Caki2 (cell line): Measurements from ENCODE around the gene IFNG-AS1. TPM values are rescaled to one million over a fixed set of nuclear protein-coding genes. Genes with fewer than 3 reads are reported as not detected.

Source experiments
- DNase-seq: peaks from one replicate; pipeline ENCODE4 v3.0.0-alpha.2; 2015; ENCODE audit warnings: low read depth
- in situ Hi-C: cut with HindIII; loops from 2 replicates; pipeline ENCODE4 v1.10.0; 2016; ENCODE audit warnings: low sequenced_read_pairs, low pct_unique_long_range_greater_than_20kb, mixed read lengths
- total RNA-seq: library from RNA; depleted of rRNA; stranded (reverse); fragments of >200 nt; shearing (Covaris generic); gene quantifications from 2 replicates; pipeline ENCODE4 v1.2.3, GENCODE V29; 2014; ENCODE audit warnings: low replicate concordance

IFNG-AS1 gene
- total RNA-seq, 1 experiment from 2014 or later = not detected

DNA sequence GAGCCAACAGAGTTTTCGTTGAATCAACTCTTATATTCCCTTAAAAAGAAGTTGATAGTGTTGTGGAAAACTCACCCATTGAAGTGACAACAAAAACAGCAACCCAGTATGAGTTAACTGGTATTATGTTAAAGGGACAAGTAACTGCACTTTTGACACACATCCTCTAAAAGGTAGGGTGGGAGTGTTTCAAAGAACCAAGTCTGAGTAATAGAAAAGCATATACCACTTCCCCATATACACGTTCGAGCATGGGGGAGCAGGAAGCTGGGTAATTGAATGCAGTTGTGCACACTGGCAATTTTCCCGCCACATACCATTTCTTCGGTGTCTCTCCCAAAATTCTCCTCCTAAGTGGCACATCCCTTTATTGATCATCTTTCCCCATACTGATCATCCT lies 31.5 kb downstream of the IFNG-AS1 start:
- DNase-seq = no peak
- in situ Hi-C loops = no loop called here

GRCh38 chr12:68028647-68029046 lies 39.4 kb downstream of the IFNG-AS1 start:
- DNase-seq = no peak

GRCh38 chr12:68030248-68030647 lies 41.0 kb downstream of the IFNG-AS1 start:
- in situ Hi-C loops = no loop called here
- DNase-seq = no peak

More at GRCh38 chr12:68028647-68029046, 39.4 kb downstream of the IFNG-AS1 start:
- in situ Hi-C loops = no loop called here

- in situ Hi-C loops = no loop called here
- no peak for DNase-seq
Observed at GRCh38 chr12:68031174-68031573, 41.9 kb downstream of the IFNG-AS1 start.

DNA sequence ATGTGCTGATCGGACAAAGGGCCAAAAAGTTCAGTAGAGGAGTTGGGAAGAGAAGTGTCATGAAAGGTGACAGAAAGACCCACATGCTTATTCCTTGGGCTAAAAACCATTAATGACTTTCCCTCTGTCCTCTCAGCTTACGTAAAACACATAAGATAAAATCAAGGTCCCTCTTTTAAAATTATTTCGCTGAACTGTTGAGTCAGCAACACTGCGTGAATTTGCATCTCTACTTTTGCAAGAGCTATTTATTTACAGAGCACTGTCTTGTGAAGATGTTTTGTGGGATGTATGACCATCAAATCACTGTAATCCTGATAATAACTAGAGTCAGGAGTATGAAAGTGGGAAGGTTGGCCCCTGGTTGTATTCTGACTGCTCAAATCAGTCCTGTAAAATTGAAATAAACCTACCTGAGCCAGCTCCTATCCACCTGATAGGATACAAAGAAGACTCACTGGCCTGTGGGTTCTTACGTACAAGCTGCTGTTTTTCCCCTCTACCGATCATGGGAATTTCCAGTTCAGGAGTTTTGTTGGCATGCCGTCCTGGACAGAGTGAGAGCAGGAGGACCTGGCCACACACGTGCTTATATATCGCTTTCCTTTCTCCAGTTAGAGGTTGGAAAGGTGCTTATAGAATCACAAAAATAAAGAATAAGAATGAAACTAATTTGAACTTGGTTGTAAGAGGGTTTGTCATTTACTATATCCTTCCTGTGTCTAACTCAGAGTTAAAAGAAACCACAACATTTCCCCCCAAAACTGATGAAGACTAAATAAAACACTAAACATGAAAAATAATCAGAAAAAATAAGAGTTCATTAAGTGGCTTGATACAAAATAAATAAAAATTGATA lies 42.9 kb downstream of the IFNG-AS1 start:
- in situ Hi-C loops = no loop called here
- DNase-seq = peak; percentile 35

DNA sequence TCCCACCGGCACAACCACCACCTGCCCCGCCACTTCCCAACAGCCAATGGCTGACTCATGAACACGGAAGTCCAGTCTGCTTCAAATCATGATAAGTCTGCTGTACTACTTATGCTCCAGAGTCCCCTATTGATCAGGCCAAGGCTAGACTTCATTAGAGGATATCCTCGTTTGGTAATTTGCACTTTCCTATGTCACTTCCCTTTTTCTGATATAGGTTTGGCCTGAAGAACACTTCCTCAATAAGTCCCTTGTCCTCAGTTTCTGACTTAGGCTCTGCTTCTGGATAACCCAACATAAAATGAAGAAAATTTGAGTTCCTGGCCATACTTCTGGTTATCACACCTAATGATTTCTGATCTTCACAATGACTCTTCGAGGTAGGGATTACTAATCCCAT lies 45.3 kb downstream of the IFNG-AS1 start:
- in situ Hi-C loops = no loop called here
- no peak for DNase-seq

GRCh38 chr12:68036642-68037041 lies 47.4 kb downstream of the IFNG-AS1 start:
- no peak for DNase-seq
- in situ Hi-C loops = no loop called here

DNA sequence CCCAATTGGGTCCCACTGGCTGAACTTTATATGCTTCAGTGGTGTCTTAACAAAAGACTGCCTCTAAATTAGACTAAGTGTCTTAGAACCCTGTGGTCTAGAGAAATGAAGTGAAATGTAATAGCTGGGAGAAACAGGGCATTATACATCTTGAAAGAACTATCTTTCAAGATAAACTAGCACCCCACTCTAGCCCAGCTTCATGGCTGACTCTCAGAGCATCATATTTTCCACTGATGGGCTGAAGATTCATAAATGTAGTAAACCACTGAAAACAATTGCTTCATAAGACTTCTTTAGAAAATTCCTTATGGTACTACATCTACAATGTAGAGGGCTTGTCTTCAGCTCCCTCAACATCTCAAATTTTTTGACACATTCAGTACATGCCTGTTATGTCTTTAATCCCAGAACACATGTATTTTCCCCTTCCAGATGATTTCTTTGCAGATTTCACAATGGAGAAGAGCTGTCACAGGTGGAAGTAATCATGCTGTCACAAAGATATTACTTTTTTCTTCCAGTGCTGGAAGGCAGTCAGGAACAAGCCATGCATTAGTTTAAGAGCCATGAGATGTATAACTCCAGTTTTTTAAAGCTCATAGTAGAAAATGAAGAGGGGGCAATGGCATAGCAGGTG lies 48.5 kb downstream of the IFNG-AS1 start:
- in situ Hi-C loops = no loop called here
- DNase-seq = no peak

DNA sequence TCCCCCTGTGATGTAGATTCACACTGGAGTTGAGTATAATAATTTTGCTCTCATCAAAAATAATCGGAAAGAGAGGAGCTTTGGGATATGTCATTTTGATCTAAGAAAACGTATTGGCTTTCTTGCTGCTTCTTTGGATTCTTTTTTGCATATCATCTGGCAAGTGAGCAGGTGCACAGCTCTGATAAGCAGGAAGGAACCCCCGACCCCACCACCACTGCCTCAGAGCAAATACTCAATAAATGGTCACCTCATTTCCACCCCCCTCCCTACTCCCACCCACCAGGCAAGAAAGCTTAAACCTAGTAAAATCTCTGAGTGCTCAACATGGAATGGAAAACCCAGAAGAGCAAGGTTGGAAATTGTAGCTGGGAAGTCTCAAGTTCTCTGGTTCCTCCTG lies 49.4 kb downstream of the IFNG-AS1 start:
- in situ Hi-C loops = no loop called here
- DNase-seq = no peak

GRCh38 chr12:68040450-68041075 lies 51.3 kb downstream of the IFNG-AS1 start:
- in situ Hi-C loops = no loop called here
- DNase-seq = peak; percentile 80

GRCh38 chr12:68042212-68042699 lies 53.0 kb downstream of the IFNG-AS1 start:
- in situ Hi-C loops = no loop called here

DNA sequence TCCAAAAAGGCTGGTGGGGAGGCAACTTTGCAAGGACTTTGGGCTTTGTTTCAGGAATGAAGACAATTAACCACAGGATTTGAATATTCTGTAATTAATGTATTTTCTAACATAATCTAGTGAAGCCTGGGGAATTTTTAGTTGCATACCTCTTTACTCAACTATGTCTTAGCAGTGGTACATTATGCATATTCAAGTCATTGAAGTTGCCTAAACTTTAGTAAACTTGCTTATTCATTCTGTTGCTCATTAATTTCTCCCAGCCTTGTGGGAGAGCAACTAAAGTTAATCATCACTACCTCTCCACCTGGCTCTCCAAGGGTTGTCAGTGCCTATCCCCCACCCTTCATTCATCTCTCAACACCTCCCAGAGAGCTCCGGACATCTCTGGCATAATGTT lies 54.2 kb downstream of the IFNG-AS1 start:
- DNase-seq = peak; percentile 45

More at GRCh38 chr12:68042212-68042699, 53.0 kb downstream of the IFNG-AS1 start:
- peak; percentile 26 for DNase-seq

DNA sequence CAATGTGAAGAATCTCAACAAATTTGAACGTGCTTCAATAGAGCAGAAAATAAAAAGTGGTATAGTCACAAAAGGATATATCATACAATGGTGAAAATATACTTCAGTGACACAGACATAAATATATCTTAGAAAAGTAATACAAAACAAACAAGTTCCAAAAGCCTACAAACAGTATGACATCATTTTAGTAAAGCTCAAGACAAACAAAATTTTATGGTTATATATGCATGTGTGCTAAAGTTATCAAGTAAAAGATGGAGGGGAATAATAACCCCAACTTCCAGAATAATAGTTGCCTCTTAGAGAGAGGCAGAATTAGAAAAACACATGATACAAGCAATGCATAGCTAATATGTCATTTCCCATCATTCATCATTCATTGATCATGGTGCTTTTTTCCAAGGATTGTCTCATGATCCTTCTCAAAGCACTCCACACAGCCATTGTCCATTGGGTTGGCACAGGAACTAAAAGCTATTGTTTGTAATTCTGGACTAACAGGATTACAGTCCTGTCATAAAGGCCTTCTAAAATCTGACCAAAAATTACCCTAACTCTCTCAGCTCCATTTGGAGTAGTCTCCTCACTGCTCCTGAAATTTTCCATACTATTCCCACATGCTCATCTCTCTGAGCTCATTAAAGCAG lies 59.5 kb downstream of the IFNG-AS1 start:
- in situ Hi-C loops = no loop called here
- no peak for DNase-seq

More for the DNA sequence above, 54.2 kb downstream of the IFNG-AS1 start:
- in situ Hi-C loops = no loop called here

DNA sequence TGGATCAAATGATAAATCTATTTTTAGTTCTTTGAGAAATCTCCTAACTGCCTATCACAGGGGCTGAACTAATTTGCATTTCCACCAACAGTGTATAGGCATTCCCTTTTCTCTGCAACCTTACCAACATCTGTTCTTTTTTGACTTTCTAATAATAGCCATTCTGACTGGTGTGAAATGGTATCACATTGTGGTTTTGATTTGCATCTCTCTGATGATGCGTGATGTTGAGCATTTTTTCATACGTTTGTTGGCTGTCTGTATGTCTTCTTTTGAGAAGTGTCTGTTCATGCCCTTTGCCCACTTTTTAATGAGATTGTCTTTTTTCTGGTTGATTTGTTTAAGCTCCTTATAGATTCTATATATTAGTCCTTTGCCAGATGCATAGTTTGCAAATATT lies 67.1 kb downstream of the IFNG-AS1 start:
- no peak for DNase-seq
- in situ Hi-C loops = no loop called here

DNA sequence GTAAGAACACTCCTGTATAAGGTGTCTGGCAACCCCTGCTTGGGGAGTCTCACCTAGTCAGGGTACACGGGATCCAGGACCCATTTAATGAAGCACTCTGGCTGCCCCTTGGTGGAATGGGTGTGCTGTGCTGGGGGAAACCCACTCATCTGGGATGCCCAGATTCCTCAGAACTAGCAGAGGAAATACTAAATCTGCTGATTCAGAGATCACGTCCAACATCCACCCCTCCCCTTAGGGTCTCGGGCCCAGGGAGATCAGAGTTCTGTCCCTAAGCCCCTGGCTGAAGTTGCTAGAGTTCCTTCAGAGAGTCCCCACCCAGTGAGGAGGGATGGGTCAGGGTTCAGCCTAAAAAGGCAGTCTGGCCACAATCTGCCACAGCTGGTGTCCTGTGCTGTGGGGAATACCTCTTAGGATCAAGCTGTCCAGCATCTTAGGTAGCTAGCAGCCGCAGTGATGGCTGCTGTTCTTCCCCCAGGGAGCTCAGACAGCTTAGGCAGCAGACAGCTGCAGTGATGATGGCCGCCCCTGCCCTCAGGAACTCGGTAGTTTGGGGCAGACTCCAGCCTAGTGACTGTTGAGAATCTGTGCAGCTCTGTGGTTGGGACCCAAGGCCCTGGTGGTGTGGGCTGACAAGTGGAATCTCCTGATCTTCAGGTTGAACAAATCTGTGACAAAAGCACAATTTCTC lies 74.8 kb downstream of the IFNG-AS1 start:
- no peak for DNase-seq
- in situ Hi-C loops = no loop called here

- no peak for DNase-seq
- in situ Hi-C loops = no loop called here
Observed at GRCh38 chr12:68065163-68065562, 75.9 kb downstream of the IFNG-AS1 start.

DNA sequence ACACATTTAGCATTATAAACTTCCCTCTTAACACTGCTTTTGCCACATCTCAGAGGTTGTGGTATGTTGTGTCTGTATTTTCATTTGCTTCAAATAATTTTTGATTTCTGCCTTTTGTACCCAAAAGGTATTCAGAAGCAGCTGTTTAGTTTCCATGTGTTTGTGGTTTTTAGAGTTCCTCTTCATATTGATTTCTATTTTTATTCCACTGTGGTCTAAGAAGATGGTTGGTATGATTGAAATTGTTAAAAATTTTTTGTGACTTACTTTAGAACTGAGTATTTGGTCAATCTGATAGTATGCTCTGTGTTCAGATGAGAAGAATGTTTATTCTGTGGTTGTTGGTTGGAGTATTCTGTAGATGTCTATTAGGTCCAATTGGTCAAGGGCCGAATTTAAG lies 76.4 kb downstream of the IFNG-AS1 start:
- in situ Hi-C loops = no loop called here
- no peak for DNase-seq

DNA sequence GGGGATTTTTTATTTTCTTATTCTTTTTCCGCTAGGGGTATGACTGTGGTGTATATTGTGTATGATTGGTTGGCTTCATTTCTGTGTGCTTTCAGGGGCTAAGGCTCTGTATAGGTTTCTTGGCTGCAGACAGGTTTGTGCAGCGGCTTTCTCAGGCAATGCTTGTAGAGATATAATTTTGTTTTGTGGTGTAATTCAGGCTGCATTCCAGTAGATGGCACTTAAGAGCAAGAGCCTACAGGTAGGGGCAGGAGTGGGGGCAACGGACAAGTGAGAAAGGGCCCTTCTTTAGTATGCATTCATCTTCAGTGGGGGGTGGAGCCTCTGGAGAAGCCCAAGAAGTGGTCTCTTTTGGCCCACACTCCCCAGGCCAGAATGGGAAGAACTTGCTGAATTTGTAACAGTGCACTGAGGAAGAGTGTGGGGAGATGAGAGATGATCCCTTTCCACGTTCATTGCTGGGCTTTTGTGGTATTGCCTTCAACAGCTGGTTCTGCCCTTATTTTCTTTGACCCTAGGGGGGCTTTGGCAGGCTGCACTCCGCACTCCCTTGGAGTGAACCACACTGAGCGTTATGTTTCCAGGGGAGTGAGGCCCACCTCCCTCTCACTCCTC lies 78.6 kb downstream of the IFNG-AS1 start:
- in situ Hi-C loops = no loop called here
- DNase-seq = no peak
